HG03060 (cell line): ENCODE data around the gene CDKAL1.
"Not testable (repeated sequence)": the region's sequence is repeated elsewhere in the genome, so short reads cannot be mapped to it uniquely, and the experiment has no call there.

Experiments used
- ATAC-seq: cut with Tn5 transposase; IDR thresholded peaks from one replicate; pipeline ENCODE4 v1.9.1; 2021; ENCODE audit warnings: low read depth, moderate number of reproducible peaks; ENCODE audit not compliant: unreplicated experiment

CDKAL1 gene

DNA sequence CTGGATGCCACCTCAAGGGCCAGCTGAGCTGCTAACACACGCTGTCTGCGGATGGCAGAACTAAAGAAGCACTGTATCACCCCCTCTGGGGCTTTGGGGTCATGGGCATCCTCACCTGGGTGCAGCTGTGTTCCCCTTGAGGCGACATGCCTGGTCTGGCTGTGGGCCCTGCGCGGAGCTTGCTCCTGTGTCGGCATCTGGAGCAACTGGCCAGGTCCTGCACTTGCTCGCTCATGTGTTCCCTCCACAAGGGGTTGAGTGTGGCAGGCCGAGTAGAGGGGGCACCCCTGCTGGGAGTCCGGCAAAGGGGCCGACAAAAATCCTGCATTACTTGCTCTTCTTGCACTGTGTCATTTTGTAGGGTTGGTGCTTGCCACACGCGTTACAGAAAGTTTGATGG is 189.0 kb downstream of the CDKAL1 start:
- no peak for ATAC-seq

DNA sequence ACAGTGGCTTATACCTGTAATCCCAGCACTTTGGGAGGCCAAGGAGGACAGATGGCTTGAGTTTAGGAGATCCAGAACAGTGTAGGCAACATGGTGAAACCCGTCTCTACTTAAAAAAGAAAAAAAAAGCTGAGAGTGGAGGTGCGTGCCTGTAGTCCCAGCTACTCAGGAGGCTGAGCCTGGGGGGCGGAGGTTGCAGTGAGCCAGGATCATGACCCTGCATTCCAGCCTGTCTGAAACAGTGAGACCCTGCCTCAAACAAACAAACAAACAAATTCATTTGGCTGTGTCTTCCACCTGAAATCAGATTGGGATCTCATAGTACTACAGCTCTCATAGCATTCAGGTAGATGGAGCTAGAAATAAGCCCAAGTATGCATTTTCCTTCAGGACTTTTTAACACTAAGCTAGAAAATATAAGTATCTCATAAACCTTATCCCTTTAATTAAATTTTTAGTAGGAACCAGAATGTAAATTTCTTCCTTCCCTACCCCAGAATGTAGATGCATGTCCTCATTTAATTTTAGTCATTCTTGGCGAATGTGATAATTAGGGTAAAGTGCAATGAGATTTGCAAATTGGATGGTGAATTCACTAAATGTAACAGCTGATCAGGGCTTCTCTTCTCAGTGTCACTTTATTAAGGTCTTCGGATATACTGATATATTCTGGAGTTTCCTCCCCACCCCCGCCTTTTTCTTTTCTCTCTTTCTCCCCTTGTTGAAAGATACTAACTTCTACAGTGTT is 190.4 kb downstream of the CDKAL1 start:
- ATAC-seq: no peak

DNA sequence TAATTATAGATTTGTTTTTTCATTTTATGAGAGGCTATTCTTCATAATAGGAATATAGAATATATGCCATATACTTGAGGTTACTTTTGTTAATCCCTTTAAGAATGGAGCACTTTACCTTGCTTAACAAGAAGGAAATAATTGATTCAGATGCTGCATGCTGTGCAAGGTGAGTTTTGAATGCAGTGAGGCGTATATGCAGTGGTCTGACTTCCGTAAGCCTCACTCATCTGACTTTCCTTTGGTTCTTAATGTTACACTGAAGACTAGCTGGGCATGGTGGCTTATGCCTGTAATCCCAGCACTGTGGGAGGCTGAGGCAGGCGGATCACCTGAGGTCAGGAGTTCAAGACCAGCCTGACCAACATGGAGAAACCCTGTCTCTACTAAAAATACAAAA is 191.0 kb downstream of the CDKAL1 start:
- ATAC-seq: not testable (repeated sequence)

DNA sequence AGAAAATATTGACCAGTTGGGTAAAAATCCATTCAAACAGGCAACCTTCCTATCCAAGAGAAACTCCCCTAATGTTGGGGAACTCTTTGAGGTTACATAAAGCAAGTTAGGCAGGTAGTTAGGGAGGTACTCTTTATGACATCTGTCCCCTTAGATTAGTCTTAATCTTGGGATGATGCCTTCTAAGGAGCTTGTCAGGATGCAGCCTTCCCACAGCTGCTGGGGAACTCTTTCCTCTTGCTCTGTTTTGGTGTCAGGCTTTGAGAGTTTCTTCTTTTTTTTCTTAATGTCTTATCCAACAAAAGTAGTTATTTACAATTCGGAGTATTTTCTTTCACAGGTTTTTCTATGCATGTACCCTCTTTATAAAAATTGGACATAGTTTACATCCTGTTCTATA is 194.8 kb downstream of the CDKAL1 start:
- ATAC-seq: no peak

DNA sequence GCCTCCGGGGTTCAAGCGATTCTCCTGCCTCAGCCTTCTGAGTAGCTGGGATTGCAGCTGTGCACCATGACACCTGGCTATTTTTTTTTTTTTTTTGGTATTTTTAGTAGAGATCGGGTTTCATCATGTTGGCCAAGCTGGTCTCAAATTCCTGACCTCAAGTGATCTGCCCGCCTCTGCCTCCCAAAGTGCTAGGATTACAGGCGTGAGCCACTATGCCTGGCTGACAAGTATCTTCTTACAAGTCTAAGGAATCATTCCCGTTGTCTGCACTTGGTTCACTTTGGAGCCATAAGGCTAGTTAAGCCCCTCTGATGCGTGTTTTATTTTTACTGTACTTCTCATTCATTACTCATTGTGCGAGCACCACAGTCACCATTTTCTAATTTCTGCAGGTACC is 198.1 kb downstream of the CDKAL1 start:
- ATAC-seq: not testable (repeated sequence)

DNA sequence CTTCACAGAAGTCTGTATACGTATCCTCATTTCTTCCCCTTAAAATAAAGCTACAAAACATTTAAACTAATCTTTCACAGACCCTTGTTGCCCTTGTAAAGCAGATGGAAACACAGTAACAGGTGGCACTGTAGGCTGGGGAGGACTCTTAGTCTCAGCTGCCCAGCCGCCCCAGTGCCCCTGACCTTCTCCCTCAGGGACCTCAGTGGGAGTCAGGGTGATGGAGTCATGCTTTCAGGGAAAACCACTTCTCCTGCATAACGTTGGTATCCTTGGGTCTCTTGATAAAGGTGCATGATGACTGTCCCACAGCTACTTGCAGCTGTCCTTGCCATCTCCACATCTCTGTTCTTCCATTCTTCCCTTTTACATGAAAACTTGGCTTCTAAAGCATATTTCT is 198.6 kb downstream of the CDKAL1 start:
- ATAC-seq: no peak

DNA sequence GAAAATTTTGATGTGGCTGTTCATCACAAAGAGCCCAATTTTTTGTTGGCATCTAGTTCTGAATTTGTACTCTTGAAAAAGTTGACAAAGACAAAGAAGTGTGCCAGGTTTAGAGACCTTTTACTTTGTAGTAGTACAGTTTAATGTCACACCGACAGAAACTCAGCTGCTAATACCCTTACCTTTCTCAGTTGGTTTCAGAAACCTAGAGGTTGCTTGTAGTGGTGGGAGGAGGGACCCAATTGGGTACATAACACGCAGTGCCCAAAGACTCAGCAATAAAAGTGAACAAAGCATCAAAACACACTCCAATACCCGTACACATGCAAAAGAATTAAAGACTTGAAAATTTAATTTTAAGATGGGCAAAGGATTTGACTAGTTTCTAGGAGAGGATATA is 203.7 kb downstream of the CDKAL1 start:
- ATAC-seq: no peak

DNA sequence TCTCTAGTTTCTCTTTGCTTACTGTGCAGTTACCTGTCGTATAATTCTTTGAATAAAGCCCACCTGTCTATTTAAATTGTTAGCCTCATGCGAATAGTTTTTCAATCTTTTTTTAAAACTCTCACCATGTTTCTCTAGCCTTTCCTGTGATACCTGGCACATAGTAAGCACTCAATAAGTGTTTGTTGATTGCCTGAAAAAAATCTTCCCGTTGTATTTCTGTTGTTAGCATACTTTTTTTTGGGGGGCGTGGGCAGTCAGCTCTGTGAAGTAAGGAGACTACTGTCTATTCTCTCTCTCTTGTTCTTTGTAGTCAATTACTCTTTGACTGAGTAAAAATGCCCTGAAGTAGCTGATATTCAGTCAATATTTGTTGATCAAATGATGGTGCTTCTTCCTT is 205.8 kb downstream of the CDKAL1 start:
- no peak for ATAC-seq

DNA sequence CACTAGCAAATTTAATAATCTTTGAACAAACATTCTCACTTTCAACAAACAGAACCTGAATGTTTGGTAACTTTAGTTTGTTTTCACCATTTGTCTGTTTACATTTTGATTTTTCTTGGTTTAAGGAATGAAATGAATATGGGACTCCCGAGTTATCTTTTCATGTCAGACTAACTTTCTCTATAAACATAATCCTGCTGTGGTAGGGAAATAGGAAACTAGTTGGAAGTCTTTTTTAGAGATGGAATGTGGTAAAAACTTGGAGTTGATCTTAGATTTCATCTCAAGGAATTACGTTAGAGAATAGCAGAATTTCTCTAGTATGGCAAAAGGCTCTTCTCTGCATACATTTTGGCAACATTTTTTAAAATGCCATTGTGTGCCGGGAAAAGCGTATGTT is 206.5 kb downstream of the CDKAL1 start:
- ATAC-seq: no peak

DNA sequence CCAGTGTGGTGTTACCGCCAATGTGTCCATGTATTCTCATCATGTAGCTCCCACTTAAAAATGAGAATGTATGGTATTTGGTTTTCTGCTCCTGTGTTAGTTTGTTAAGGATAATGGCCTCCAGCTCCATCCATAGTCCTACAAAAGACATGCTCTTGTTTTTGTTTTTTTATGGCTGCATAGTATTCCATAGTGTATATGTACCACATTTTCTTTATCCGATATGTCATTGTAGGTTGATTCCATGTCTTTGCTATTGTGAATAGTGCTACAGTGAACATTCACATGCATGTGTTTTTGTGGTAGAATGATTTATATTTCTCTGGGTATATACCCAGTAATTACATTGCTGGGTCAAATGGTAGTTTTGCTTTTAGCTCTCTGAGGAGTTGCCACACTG is 207.2 kb downstream of the CDKAL1 start:
- no peak for ATAC-seq

DNA sequence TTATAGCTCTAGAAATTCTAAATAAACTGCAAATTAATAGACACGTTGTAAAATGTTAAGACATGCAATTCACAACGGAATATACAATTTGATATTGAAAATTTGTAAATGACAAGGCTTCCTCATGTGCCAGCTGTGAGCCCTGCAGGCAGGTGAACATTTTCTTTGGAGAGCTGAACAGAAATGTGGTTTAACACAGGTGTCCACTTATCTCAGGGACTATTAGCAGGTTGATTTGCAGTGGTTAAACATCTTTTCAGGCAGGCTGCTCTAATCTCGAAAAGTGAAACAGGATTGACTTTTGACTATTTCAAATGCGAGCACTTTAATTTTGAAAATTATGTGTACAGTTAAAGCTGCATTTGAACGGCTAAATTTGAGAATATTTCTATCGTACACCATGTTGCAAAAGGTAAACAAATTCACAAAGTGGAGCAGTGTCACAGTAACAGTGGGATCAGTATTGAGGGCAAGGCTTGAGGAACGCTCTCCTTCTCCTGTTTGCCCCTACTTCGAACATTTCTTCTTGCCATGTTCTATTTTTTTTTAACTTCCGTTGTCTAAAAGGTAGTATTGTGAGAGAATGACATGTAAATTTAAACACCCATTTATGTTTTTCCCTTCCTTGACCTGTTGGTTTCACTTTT is 210.8 kb downstream of the CDKAL1 start:
- no peak for ATAC-seq

DNA sequence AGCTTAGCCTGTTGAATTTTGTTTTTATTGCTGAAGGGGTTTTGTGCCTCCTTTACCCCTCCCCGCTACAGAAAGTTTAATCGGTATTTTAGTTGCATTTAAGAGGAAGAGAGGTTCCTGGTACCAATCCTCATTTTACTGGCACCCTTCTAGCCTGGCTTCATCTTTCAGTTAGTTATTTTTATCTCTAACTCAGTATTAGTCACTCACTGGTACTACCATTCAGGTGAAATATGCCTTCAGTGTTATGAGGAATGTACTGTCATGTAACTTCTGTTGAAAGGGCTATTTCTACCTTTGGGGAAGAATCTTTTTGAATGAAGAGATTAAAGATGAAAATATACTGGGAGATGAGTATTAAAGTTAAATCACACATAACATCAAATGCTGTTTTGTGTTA is 211.8 kb downstream of the CDKAL1 start:
- peak; percentile 65 for ATAC-seq

DNA sequence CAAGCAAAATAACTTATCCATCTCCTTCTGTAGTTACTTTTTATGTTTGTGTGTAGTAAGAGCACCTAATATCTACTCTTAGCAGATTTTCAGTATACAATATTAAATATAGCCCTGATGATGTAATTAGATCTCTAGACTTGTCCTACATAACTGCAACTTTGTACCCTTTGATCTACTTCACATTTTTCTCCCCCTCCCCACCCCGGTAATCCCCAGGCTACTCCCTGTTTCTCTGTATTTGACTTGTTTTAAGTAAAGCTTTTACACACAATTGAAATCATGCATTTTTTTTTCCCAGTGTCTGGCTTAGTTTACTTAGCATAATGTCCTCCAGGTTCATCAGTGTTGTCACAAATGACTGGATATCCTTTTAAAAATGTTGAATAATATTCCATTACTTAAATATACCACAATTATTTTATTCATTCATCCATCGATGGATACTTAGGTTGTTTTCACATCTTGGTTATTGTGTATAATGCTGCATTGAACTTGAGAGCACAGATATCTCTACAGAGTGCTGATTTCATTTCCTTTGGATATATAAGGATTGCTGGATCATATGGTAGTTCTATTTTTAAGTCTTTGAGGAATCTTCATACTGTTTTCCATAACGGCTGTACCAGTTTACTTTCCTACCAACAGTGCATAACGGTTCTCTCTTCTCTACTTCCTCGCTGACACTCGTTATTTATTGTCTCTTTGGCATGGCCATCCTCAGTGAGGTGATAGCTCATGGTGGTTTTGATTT is 212.7 kb downstream of the CDKAL1 start:
- ATAC-seq: no peak

DNA sequence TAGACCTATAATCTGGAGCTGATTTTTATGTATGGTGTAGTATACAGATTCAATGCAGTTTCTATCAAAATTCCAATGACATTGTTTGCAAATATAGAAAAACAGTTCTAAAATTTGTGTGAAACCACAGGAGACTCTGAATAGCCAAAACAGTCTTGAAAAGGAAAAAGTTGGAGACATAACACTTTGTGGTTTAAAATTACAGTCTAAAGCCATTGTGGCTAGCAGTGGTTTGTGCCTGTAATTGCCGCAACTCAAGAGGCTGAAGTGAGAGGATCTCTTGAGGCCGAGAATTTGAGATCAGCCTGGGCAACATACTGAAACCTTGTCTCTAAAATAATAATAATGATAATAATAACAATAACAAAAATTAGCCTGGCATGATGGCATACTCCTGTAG is 213.7 kb downstream of the CDKAL1 start:
- no peak for ATAC-seq

DNA sequence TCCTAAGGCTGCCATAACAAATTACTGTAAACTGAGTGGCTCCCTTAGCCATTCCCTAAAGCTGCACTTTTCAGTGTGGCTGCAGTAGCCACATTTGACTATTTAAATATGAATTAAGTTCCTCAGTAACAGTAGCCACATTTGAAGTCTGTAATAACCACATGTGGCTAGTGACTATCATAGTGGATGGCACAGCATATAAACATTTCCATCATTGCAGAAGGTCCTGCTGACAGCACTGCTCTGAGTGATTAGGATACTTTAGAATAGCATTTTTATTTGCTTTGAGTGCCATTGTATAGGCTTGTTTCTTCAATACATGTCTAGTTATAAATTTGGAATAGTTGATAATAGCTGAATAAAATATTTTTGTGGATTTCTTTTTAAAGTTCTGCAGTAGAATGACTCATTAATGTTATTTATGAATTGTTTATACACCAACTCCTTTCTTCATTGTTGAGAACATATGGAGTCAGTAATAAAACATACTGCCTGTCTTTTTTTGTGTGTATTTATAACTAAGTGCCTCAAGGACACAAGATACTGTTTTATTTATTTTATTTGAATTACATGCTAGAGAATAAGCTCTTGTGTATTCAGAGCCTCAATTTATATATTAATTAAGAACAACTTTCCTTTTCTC is 217.2 kb downstream of the CDKAL1 start:
- no peak for ATAC-seq

DNA sequence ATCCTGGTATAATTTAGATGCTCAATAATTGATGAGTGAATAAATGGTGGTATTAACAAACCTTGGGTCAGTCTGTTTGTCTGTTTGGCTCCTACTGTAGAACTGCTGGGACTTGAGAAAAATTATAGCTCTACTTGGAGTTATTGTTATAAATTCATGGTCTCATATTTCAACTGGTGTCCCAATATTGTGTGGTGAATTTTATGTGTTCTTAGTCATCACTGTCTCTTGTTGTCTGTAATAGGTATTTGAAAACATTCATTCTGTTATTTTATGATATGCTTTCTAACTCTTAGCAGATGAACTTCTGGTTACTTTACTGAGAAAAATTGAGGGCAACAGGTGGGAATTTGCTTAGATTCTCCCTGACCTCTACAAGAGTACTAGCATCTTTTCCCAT is 221.4 kb downstream of the CDKAL1 start:
- ATAC-seq: no peak

DNA sequence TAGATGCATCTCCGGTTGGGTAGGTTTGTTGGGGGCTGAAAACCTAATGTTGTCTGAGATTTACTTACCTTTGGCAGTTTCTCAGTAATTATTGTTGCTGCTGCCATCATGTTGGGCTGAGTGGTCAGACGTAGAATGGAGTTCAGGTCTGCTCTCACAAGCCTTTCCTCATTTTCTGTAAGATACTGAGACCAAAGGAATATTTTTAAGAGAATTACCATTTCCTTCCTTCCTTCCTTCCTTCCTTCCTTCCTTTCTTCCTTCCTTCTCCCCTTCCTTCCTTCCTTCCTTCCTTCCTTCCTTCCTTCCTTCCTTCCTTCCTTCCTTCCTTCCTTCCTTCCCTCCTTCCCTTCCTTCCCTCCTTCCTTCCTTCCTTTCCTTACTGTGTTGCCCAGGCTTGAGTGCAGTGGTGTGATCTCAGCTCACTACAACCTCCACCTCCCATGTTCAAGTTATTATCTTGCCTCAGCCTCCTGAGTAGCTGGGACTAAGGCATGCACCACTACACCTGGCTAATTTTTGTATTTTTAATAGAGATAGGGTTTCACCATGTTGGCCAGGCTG is 222.4 kb downstream of the CDKAL1 start:
- not testable (repeated sequence) for ATAC-seq

DNA sequence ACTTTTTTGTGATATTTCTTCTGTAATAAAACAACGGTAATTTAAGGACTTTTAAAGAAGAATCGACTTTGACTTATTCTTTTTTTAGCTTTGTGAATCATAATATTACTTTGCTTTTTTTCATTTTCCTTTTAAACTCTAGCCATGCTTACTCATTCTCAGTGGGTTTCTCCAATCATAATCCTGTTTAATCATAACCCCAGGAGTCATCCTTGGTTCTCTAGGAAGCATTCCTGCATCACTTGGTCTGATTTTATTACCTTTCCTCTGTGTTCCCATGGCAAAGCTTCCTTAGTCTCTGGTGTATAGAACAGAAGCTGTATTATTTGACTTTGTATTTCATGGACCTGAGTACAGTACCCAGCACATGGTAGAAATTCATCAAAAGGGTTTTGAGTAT is 223.5 kb downstream of the CDKAL1 start:
- no peak for ATAC-seq

DNA sequence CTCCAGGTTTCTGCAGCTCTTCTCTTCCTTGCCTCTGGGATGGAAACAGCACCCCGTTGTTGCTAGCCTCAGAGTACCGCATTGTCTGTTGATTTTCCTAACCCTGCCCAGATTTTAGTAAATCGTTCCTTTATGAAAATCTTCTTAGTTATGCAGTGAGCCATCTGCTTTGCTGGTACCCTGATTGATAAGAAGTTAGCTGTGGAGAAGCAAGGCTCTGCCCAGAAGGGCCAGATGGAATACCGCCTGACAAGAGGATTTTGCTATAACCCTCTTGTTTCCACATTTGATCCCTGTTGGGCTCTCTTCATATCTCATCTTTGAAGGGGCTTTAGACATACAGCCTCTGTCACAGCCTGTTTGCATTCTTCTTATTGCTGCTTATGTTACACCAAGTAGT is 229.0 kb downstream of the CDKAL1 start:
- ATAC-seq: no peak

DNA sequence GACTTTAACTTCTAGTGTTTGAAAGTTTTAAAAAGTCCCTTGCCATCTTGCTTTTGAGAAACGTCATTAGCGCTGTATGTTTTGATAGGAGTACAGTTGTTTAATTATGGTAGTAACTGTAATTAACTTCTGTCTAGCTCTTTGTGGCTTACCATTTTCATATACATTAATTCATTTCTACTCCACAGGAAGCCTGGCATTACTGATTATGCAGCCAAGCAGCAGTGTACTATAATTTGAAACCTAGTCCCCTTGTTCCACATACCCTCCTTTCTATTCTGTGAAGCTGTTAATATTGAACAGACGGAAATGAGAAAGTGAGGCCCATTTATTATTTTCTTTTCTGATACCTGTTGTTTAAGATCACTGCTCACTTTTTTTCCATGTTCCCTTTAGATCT is 235.4 kb downstream of the CDKAL1 start:
- ATAC-seq: no peak

DNA sequence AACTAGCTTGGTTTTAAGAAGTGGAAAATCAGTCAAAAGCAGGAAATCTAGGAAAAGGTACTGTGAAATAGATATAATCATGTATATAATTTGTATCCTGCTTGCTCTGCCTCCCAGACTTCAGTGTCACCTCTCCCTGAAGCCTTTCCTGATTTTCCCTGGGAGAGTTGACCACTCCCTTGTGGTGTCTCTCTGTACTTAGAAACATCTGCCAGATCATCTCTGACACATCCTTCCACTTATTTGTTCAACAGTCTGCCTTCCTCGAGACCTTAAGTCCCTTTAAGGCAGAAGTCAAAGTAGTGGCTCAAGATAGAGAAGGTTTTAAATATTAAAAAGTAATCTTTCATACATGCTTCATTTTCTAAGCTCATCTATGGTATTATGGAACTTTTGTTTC is 236.5 kb downstream of the CDKAL1 start:
- no peak for ATAC-seq
